ENCODE data around the gene ECE1.

The ECE1 gene

GRCh38 chr1:21259316-21260076 is 30.8 kb downstream of the ECE1 start:
- no peak overlapping the region for H3K4me3 ChIP-seq (ENCODE audit: low read depth, low read length, poor library complexity, severe bottlenecking)
- H3K9me2 ChIP-seq (ENCODE audit: low read depth, low read length) = no peaks in the 10 kb centered on the region
- H3K4me1 ChIP-seq (ENCODE audit: insufficient read depth, low read length, severe bottlenecking) = peaks cover 3% of the 10 kb centered on the region
- H4K20me1 ChIP-seq (ENCODE audit: insufficient read depth, low read length) = no peaks in the 10 kb centered on the region
- TF ChIP-seq CTCF (IDR thresholded peaks at IDR 0.05; ENCODE audit: low read length) = no peak
- TF ChIP-seq EZH2 (IDR thresholded peaks at IDR 0.05; ENCODE audit: borderline replicate concordance, low read length) = no peak
- H3K36me3 ChIP-seq (ENCODE audit: insufficient read depth, low read length) = peaks cover 13% of the 10 kb centered on the region; the same call in 1 of the 2 replicates
- no peak overlapping the region for H3K9ac ChIP-seq (ENCODE audit: low read length)
- no peak overlapping the region for H3K27ac ChIP-seq (ENCODE audit: low read depth, low read length, poor library complexity, severe bottlenecking)
- no peak overlapping the region for H3K4me2 ChIP-seq (ENCODE audit: low read length)
- no peak overlapping the region for H2AFZ ChIP-seq (ENCODE audit: low read length)
- H3K9me3 ChIP-seq (ENCODE audit: low read length) = no peaks in the 10 kb centered on the region
- H3F3A ChIP-seq (ENCODE audit: insufficient read depth, low read length) = no peaks in the 10 kb centered on the region
- no peaks in the 10 kb centered on the region for H3K27me3 ChIP-seq (ENCODE audit: insufficient read depth, low read length)
- no peaks in the 10 kb centered on the region for H3K79me2 ChIP-seq (ENCODE audit: insufficient read depth, low read length)

GRCh38 chr1:21258331-21259134 is 31.7 kb downstream of the ECE1 start:
- Histone ChIP-seq H3K9me2 (ENCODE audit: low read depth, low read length) (no peaks in the 10 kb centered on the region), H3K4me1 (ENCODE audit: insufficient read depth, low read length, severe bottlenecking) (peaks cover 9% of the 10 kb centered on the region), H3K9ac (ENCODE audit: low read length) (no peak overlapping the region), H2AFZ (ENCODE audit: low read length) (no peak overlapping the region), H3K27me3 (ENCODE audit: insufficient read depth, low read length) (no peaks in the 10 kb centered on the region), H3K9me3 (ENCODE audit: low read length) (no peaks in the 10 kb centered on the region), H3K79me2 (ENCODE audit: insufficient read depth, low read length) (no peaks in the 10 kb centered on the region), H3F3A (ENCODE audit: insufficient read depth, low read length) (no peaks in the 10 kb centered on the region), H3K4me3 (ENCODE audit: low read depth, low read length, poor library complexity, severe bottlenecking) (no peak overlapping the region), H4K20me1 (ENCODE audit: insufficient read depth, low read length) (no peaks in the 10 kb centered on the region), H3K36me3 (ENCODE audit: insufficient read depth, low read length) (peaks cover 13% of the 10 kb centered on the region; the same call in 1 of the 2 replicates), H3K4me2 (ENCODE audit: low read length) (no peak overlapping the region), H3K27ac (ENCODE audit: low read depth, low read length, poor library complexity, severe bottlenecking) (no peak overlapping the region)
- TF ChIP-seq CTCF (IDR thresholded peaks at IDR 0.05; ENCODE audit: low read length) = no peak
- TF ChIP-seq EZH2 (IDR thresholded peaks at IDR 0.05; ENCODE audit: borderline replicate concordance, low read length) = no peak

- TF ChIP-seq EZH2 (IDR thresholded peaks at IDR 0.05; ENCODE audit: borderline replicate concordance, low read length) (no peak), CTCF (IDR thresholded peaks at IDR 0.05; ENCODE audit: low read length) (no peak)
- Histone ChIP-seq H3K4me2 (ENCODE audit: low read length) (no peak overlapping the region), H3F3A (ENCODE audit: insufficient read depth, low read length) (no peaks in the 10 kb centered on the region), H3K9ac (ENCODE audit: low read length) (no peak overlapping the region), H3K27ac (ENCODE audit: low read depth, low read length, poor library complexity, severe bottlenecking) (no peak overlapping the region), H2AFZ (ENCODE audit: low read length) (no peak overlapping the region), H3K79me2 (ENCODE audit: insufficient read depth, low read length) (no peaks in the 10 kb centered on the region), H3K27me3 (ENCODE audit: insufficient read depth, low read length) (no peaks in the 10 kb centered on the region), H3K9me2 (ENCODE audit: low read depth, low read length) (no peaks in the 10 kb centered on the region), H3K4me1 (ENCODE audit: insufficient read depth, low read length, severe bottlenecking) (peaks cover 9% of the 10 kb centered on the region), H3K36me3 (ENCODE audit: insufficient read depth, low read length) (peaks cover 13% of the 10 kb centered on the region; the same call in 1 of the 2 replicates), H4K20me1 (ENCODE audit: insufficient read depth, low read length) (no peaks in the 10 kb centered on the region), H3K4me3 (ENCODE audit: low read depth, low read length, poor library complexity, severe bottlenecking) (no peak overlapping the region), H3K9me3 (ENCODE audit: low read length) (no peaks in the 10 kb centered on the region)
Measured at GRCh38 chr1:21257431-21258135, 32.7 kb downstream of the ECE1 start.
